GM23248 (cell line): ENCODE data around the gene SLC12A3. TPM values are rescaled to one million over a fixed set of nuclear protein-coding genes. Genes with fewer than 3 reads are reported as not detected.

Source experiments
- DNase-seq: peaks from one replicate; pipeline ENCODE4 v3.0.0-alpha.2; 2015
- H2AFZ ChIP-seq: fragments of 200-600 bp; sonication (generic); 2 replicates; pipeline ENCODE4 v1.6.1; 2016; ENCODE audit warnings: antibody characterized with exemption
- H3F3A ChIP-seq: fragments of 200-600 bp; sonication (generic); 2 replicates; pipeline ENCODE4 v1.6.1; 2016; ENCODE audit warnings: mild to moderate bottlenecking, antibody characterized with exemption, mixed run types; ENCODE audit not compliant: insufficient read depth
- H3K27ac ChIP-seq: fragments of 200-600 bp; sonication (generic); 2 replicates; pipeline ENCODE4 v1.5.1; 2016; ENCODE audit warnings: mild to moderate bottlenecking
- H3K27me3 ChIP-seq: fragments of 200-600 bp; sonication (generic); replicated peaks from 2 replicates; pipeline ENCODE4 v1.6.1; 2016; ENCODE audit warnings: mild to moderate bottlenecking; ENCODE audit not compliant: insufficient read depth
- H3K36me3 ChIP-seq: fragments of 200-600 bp; sonication (generic); 2 replicates; pipeline ENCODE4 v1.6.1; 2016; ENCODE audit warnings: low read depth, mild to moderate bottlenecking
- H3K4me1 ChIP-seq: fragments of 200-600 bp; sonication (generic); 2 replicates; pipeline ENCODE4 v1.6.1; 2016; ENCODE audit warnings: mild to moderate bottlenecking; ENCODE audit not compliant: insufficient read depth
- H3K4me2 ChIP-seq: fragments of 200-600 bp; sonication (generic); one replicate; pipeline ENCODE4 v1.6.1; 2016; ENCODE audit warnings: mild to moderate bottlenecking; ENCODE audit not compliant: unreplicated experiment
- H3K4me3 ChIP-seq: fragments of 200-600 bp; sonication (generic); 2 replicates; pipeline ENCODE4 v1.5.1; 2016; ENCODE audit warnings: mild to moderate bottlenecking
- H3K79me2 ChIP-seq: fragments of 200-600 bp; sonication (generic); 2 replicates; pipeline ENCODE4 v1.6.1; 2016; ENCODE audit warnings: mild to moderate bottlenecking; ENCODE audit not compliant: insufficient read depth
- H3K9ac ChIP-seq: fragments of 200-600 bp; sonication (generic); 2 replicates; pipeline ENCODE4 v1.6.1; 2016; ENCODE audit warnings: mild to moderate bottlenecking
- H3K9me2 ChIP-seq: fragments of 200-600 bp; sonication (generic); 2 replicates; pipeline ENCODE4 v1.6.1; 2016; ENCODE audit warnings: mixed run types, mild to moderate bottlenecking, moderate library complexity; ENCODE audit not compliant: insufficient read depth
- H3K9me3 ChIP-seq: fragments of 200-600 bp; sonication (generic); one replicate; pipeline ENCODE4 v1.6.1; 2017; ENCODE audit warnings: low read depth
- H4K20me1 ChIP-seq: fragments of 200-600 bp; sonication (generic); 2 replicates; pipeline ENCODE4 v1.6.0; 2016; ENCODE audit not compliant: insufficient read depth
- EZH2 ChIP-seq: fragments of 200-600 bp; sonication (generic); IDR thresholded peaks from 2 replicates; pipeline ENCODE4 v1.6.1; 2018; ENCODE audit warnings: antibody characterized with exemption, mild to moderate bottlenecking; ENCODE audit not compliant: insufficient read depth, poor library complexity, severe bottlenecking
- EZH2phosphoT487 ChIP-seq: fragments of 200-600 bp; sonication (generic); IDR thresholded peaks from 2 replicates; pipeline ENCODE4 v1.6.1; 2018; ENCODE audit warnings: antibody characterized with exemption, moderate library complexity, mild to moderate bottlenecking, low read depth; ENCODE audit not compliant: insufficient read depth
- WGBS, 2 experiments: methylation state at CpG; one replicate each; pipeline ENCODE4 v1.1.6; 2015 to 2017; ENCODE audit warnings: low lambda C conversion rate in 2 of 2, low coverage in 1 of 2; ENCODE audit errors: missing lambda C conversion rate in 2 of 2; 5-methylcytosine and 5-hydroxymethylcytosine counted together
- in situ Hi-C: fragments of 300-500 bp; cut with MboI; formaldehyde crosslinking; loops from 2 replicates; pipeline ENCODE4 v1.15.0; 2020
- polyA plus RNA-seq: library from polyadenylated mRNA; unstranded; fragments of >200 nt; fragmentation: Nextera tagmentation; extraction: Ambion mirVana; gene quantifications from 2 replicates; pipeline ENCODE4 v1.2.1, GENCODE V29; 2016
- total RNA-seq: library from RNA; depleted of rRNA; stranded (reverse); fragments of >200 nt; shearing (Covaris generic); gene quantifications from 2 replicates; pipeline ENCODE4 v1.2.3, GENCODE V29; 2014

The SLC12A3 gene
- total and polyA plus RNA-seq, 2 experiments from 2014 or later = not detected

DNA sequence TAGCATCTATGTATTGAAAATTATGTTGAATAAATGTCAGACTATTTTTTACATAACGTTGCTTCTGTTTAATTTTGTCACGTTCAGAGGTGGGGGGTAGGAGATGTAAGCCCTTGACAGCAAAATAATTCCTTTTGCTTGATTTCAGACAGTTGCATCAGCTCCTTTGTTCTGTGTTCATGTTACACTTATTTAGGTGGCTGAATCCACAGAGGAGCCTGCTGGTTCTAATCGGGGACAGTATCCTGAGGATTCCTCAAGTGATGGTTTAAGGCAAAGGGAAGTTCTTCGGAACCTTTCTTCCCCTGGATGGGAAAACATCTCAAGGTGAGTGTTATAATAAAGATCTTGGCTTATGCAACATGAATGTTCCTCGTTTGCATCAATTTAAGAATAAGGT lies 71.5 kb downstream of the SLC12A3 start:
- TF ChIP-seq EZH2phosphoT487 = no peak
- no peak for TF ChIP-seq EZH2
- Histone ChIP-seq H4K20me1 (peaks cover 36% of the 10 kb centered on the region), H3K4me1 (peaks cover 31% of the 10 kb centered on the region), H3K4me3 (peak overlapping the region; percentile 98), H3K79me2 (peaks cover 94% of the 10 kb centered on the region), H3K36me3 (peaks cover 74% of the 10 kb centered on the region), H3K9ac (peak overlapping the region; percentile 100), H2AFZ (no peak overlapping the region), H3K4me2 (peak overlapping the region; percentile 96), H3F3A (peaks cover 80% of the 10 kb centered on the region), H3K9me3 (no peaks in the 10 kb centered on the region), H3K27ac (peak overlapping the region; percentile 41), H3K9me2 (no peaks in the 10 kb centered on the region), H3K27me3 (no peaks in the 10 kb centered on the region)
- DNase-seq = peak; percentile 50
- in situ Hi-C loops = no loop called here
- 79 to 80% methylated on average over 5 of the region's 5 CpGs for WGBS, 2 experiments

DNA sequence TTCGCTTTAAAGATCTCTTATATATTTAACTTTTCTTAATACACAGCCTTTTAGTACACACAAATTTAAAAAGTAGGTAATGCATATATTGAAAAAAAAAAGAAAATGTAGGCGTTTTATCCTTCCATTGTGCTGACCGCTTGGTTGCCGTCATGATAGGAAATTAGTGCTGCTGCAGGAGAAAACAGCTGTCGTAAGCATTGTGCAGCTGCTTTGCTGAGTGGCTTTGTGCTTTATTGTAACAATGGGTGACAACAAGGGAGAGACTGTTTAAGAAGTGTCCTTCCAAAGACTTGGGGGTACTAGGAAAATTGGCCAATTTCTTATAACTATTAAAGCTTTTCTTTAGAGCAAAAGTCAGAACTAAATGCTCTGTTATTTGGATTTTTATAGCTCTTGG lies 71.9 kb downstream of the SLC12A3 start:
- Histone ChIP-seq H3K4me3 (peak overlapping the region; percentile 98), H3K9ac (peak overlapping the region; percentile 100), H3K79me2 (peaks cover 94% of the 10 kb centered on the region), H2AFZ (no peak overlapping the region), H3K9me2 (no peaks in the 10 kb centered on the region), H3K4me2 (peak overlapping the region; percentile 96), H3K27ac (peak overlapping the region; percentile 41), H3K4me1 (peaks cover 29% of the 10 kb centered on the region), H4K20me1 (peaks cover 36% of the 10 kb centered on the region), H3K27me3 (no peaks in the 10 kb centered on the region), H3K9me3 (no peaks in the 10 kb centered on the region), H3K36me3 (peaks cover 78% of the 10 kb centered on the region), H3F3A (peaks cover 85% of the 10 kb centered on the region)
- no peak for DNase-seq
- TF ChIP-seq EZH2phosphoT487 = no peak
- TF ChIP-seq EZH2 = no peak
- WGBS, 2 experiments = 87 to 93% methylated on average over 5 of the region's 5 CpGs
- in situ Hi-C loops = no loop called here

DNA sequence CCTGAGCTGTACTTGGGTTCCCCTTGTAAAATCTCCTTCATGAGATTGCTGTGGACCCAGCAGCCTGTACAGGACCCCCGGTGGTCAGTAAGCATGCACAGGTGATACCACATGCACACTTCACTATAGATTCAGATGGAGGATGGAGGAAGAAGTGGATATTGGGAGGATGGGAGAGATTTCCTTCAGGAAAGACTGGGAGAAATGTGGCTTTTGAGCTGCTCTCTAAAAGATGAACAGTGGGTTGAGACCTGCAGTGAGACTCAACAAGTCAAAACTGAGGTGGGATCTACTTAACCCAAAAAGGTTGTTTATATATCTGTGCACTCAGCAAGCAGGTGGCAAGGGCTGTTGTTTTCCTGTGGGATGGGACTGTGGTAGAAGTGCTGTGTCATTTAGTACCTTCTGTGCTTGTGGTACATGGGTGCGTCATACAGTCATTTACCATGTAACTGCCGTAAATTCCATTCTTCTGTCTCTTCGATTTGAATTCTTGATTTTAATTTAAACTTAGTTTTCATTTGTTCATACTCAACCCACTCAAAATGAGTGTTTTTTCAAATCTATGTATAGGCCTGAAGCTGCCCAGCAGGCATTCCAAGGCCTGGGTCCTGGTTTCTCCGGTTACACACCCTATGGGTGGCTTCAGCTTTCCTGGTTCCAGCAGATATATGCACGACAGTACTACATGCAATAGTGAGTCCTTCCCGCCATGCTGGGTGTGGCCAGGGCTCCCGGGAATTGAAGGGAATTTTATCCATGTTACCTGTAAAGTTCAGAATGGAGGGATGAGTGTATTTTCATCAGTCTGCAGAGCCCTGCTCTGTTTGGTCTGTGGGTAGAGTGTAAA lies 73.9 kb downstream of the SLC12A3 start:
- DNase-seq = no peak
- WGBS, 2 experiments = 75 to 77% methylated on average over 8 of the region's 8 CpGs
- no peaks in the 10 kb centered on the region for H3K9me2 ChIP-seq
- H3K4me2 ChIP-seq = no peak overlapping the region
- no peak overlapping the region for H3K9ac ChIP-seq
- H3K79me2 ChIP-seq = peaks cover 74% of the 10 kb centered on the region
- in situ Hi-C loops = no loop called here
- H4K20me1 ChIP-seq = peaks cover 32% of the 10 kb centered on the region
- H3K36me3 ChIP-seq = peaks cover 94% of the 10 kb centered on the region
- no peak overlapping the region for H2AFZ ChIP-seq
- no peaks in the 10 kb centered on the region for H3K27me3 ChIP-seq
- no peak overlapping the region for H3K4me3 ChIP-seq
- TF ChIP-seq EZH2phosphoT487 = no peak
- no peak for TF ChIP-seq EZH2
- H3K27ac ChIP-seq = 0 out of 2 replicates have a peak overlapping the region, but pooled peaks have one; percentile 8
- peaks cover 95% of the 10 kb centered on the region for H3F3A ChIP-seq
- H3K4me1 ChIP-seq = peaks cover 29% of the 10 kb centered on the region
- H3K9me3 ChIP-seq = no peaks in the 10 kb centered on the region

DNA sequence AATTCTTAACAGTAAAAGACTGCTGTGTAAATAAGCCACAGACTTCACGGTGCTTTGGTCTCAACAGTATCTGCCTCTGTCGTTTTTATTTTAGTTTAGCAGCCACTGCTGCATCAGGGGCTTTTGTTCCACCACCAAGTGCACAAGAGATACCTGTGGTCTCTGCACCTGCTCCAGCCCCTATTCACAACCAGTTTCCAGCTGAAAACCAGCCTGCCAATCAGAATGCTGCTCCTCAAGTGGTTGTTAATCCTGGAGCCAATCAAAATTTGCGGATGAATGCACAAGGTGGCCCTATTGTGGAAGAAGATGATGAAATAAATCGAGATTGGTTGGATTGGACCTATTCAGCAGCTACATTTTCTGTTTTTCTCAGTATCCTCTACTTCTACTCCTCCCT lies 74.8 kb downstream of the SLC12A3 start:
- TF ChIP-seq EZH2 (no peak), EZH2phosphoT487 (no peak)
- Histone ChIP-seq H3K79me2 (peaks cover 65% of the 10 kb centered on the region), H3K9me3 (no peaks in the 10 kb centered on the region), H3K9me2 (no peaks in the 10 kb centered on the region), H3K36me3 (peaks cover 100% of the 10 kb centered on the region), H3K9ac (no peak overlapping the region), H3F3A (peaks cover 98% of the 10 kb centered on the region), H4K20me1 (peaks cover 25% of the 10 kb centered on the region), H3K4me3 (no peak overlapping the region), H3K4me1 (peaks cover 29% of the 10 kb centered on the region), H3K27ac (no peak overlapping the region), H2AFZ (no peak overlapping the region), H3K27me3 (no peaks in the 10 kb centered on the region), H3K4me2 (no peak overlapping the region)
- in situ Hi-C loops = no loop called here
- 86 to 93% methylated on average over 4 of the region's 4 CpGs for WGBS, 2 experiments
- no peak for DNase-seq
